Measurements from ENCODE around the gene CHPF.
A peak's percentile ranks its signal among the peaks of the same experiment; 100 is the strongest.

Gene CHPF

GRCh38 chr2:219551441-219552381, 8.1 kb upstream of the CHPF start:
- DNase-seq = peak; percentile 50

GRCh38 chr2:219549619-219550018, 6.0 kb upstream of the CHPF start:
- no peak for DNase-seq

- no peak for DNase-seq
Observed at GRCh38 chr2:219548990-219549389, 5.4 kb upstream of the CHPF start.

GRCh38 chr2:219547621-219548020, 4.0 kb upstream of the CHPF start:
- no peak for DNase-seq

- no peak for DNase-seq
Observed at GRCh38 chr2:219545943-219546352, 2.3 kb upstream of the CHPF start.

- DNase-seq = no peak
Observed at GRCh38 chr2:219545295-219545942, 1.8 kb upstream of the CHPF start.

- no peak for DNase-seq
Observed at GRCh38 chr2:219544567-219544966, 958 bp upstream of the CHPF start.

- DNase-seq = no peak
Observed at GRCh38 chr2:219542931-219543595, 546 bp downstream of the CHPF start.

GRCh38 chr2:219541611-219542180, 1.9 kb downstream of the CHPF start:
- peak; percentile 94 for DNase-seq

GRCh38 chr2:219540784-219541504, 2.7 kb downstream of the CHPF start:
- no peak for DNase-seq

GRCh38 chr2:219539926-219540678, 3.5 kb downstream of the CHPF start:
- DNase-seq = peak; percentile 52

GRCh38 chr2:219538956-219539788, 4.4 kb downstream of the CHPF start:
- DNase-seq = no peak

GRCh38 chr2:219538504-219538951, 5.1 kb downstream of the CHPF start:
- DNase-seq = peak; percentile 80

GRCh38 chr2:219537657-219538488, 5.7 kb downstream of the CHPF start:
- peak; percentile 60 for DNase-seq

GRCh38 chr2:219536967-219537366, 6.6 kb downstream of the CHPF start:
- no peak for DNase-seq

- DNase-seq = no peak
Observed at GRCh38 chr2:219536425-219536824, 7.2 kb downstream of the CHPF start.

- no peak for DNase-seq
Observed at GRCh38 chr2:219533930-219534661, 9.5 kb downstream of the CHPF start.

GRCh38 chr2:219532378-219532649, 11.3 kb downstream of the CHPF start:
- DNase-seq = no peak

GRCh38 chr2:219531639-219532377, 11.8 kb downstream of the CHPF start:
- DNase-seq = no peak

Data from eye (tissue), 1 donor.